Cardiac muscle cell (in vitro differentiated cells and primary cell): ENCODE results near the gene CFAP69. TPM values are rescaled to one million over a fixed set of nuclear protein-coding genes. Genes with fewer than 3 reads are reported as not detected.
"Not testable (repeated sequence)": the region's sequence is repeated elsewhere in the genome, so short reads cannot be mapped to it uniquely, and the experiment has no call there.

Experiments used
- DNase-seq, 2 donors: peaks; one replicate each; pipeline versions ENCODE4 v3.0.0 to v3.0.0-alpha.2; 2010 to 2017; ENCODE audit warnings: low read depth in 1 of 2, low spot score in 1 of 2
- H3K27ac ChIP-seq: fragments of 200-600 bp; sonication (generic); 2 replicates; pipeline ENCODE4 v1.5.1; 2016
- H3K27me3 ChIP-seq: fragments of 200-600 bp; sonication (generic); 2 replicates; pipeline ENCODE4 v1.6.0; 2016; ENCODE audit warnings: control low read depth
- H3K36me3 ChIP-seq: fragments of 200-600 bp; sonication (generic); 2 replicates; pipeline ENCODE4 v1.5.1; 2016; ENCODE audit warnings: control low read depth
- H3K4me1 ChIP-seq: fragments of 200-600 bp; sonication (generic); 2 replicates; pipeline ENCODE4 v1.8.1; 2017; ENCODE audit warnings: low read depth, mild to moderate bottlenecking, mixed run types
- H3K4me3 ChIP-seq: fragments of 200-600 bp; sonication (generic); 2 replicates; pipeline ENCODE4 v1.5.1; 2016; ENCODE audit warnings: mild to moderate bottlenecking
- H3K9me3 ChIP-seq: fragments of 200-600 bp; sonication (generic); 2 replicates; pipeline ENCODE4 v1.5.1; 2017; ENCODE audit warnings: low read depth, mild to moderate bottlenecking, control low read depth
- CTCF ChIP-seq: IDR thresholded peaks from 2 replicates; pipeline ENCODE4 v1.5.1; 2012; ENCODE audit warnings: low read depth, mild to moderate bottlenecking, low read length
- polyA plus RNA-seq: library from polyadenylated mRNA; unstranded; fragments of >200 nt; fragmentation: Nextera tagmentation; extraction: Ambion mirVana; gene quantifications from 2 replicates; pipeline ENCODE4 v1.2.1, GENCODE V29; 2016
- total RNA-seq: library from RNA; depleted of rRNA; stranded (reverse); fragments of >200 nt; gene quantifications from 2 replicates; pipeline ENCODE4 v1.2.3, GENCODE V29; 2016

Gene CFAP69
- total and polyA plus RNA-seq, 2 experiments from 2014 or later = 2.5 to 19.2 TPM

GRCh38 chr7:90248706-90249105, 3.7 kb downstream of the CFAP69 start:
- DNase-seq = no peak
- Histone ChIP-seq H3K27ac (no peak overlapping the region), H3K9me3 (no peaks in the 10 kb centered on the region), H3K36me3 (no peaks in the 10 kb centered on the region), H3K27me3 (no peaks in the 10 kb centered on the region), H3K4me1 (no peaks in the 10 kb centered on the region), H3K4me3 (no peak overlapping the region)
- TF ChIP-seq CTCF = no peak

- peak in 1 of 2 donors; percentile 90 for DNase-seq
- no peaks in the 10 kb centered on the region for H3K36me3 ChIP-seq
Observed at GRCh38 chr7:90250601-90251303, 5.8 kb downstream of the CFAP69 start.

GRCh38 chr7:90251304-90251635, 6.3 kb downstream of the CFAP69 start:
- TF ChIP-seq CTCF = no peak
- no peaks in the 10 kb centered on the region for H3K9me3 ChIP-seq
- H3K27me3 ChIP-seq = no peaks in the 10 kb centered on the region
- no peak overlapping the region for H3K27ac ChIP-seq
- H3K4me3 ChIP-seq = no peak overlapping the region
- no peaks in the 10 kb centered on the region for H3K36me3 ChIP-seq
- DNase-seq = no peak
- H3K4me1 ChIP-seq = no peaks in the 10 kb centered on the region

More at GRCh38 chr7:90250601-90251303, 5.8 kb downstream of the CFAP69 start:
- no peaks in the 10 kb centered on the region for H3K27me3 ChIP-seq
- H3K4me1 ChIP-seq = no peaks in the 10 kb centered on the region
- no peak overlapping the region for H3K4me3 ChIP-seq
- TF ChIP-seq CTCF = no peak
- no peak overlapping the region for H3K27ac ChIP-seq
- no peaks in the 10 kb centered on the region for H3K9me3 ChIP-seq

- H3K27me3 ChIP-seq, H3K4me1 ChIP-seq, H3K4me3 ChIP-seq, H3K36me3 ChIP-seq, H3K27ac ChIP-seq, H3K9me3 ChIP-seq, DNase-seq: not testable (repeated sequence)
Observed at GRCh38 chr7:90256011-90256410, 11.0 kb downstream of the CFAP69 start.

GRCh38 chr7:90256778-90257177, 11.8 kb downstream of the CFAP69 start:
- no peaks in the 10 kb centered on the region for H3K36me3 ChIP-seq
- no peak for DNase-seq
- no peaks in the 10 kb centered on the region for H3K27me3 ChIP-seq
- H3K4me1 ChIP-seq = no peaks in the 10 kb centered on the region
- no peak for TF ChIP-seq CTCF
- no peak overlapping the region for H3K4me3 ChIP-seq
- no peak overlapping the region for H3K27ac ChIP-seq
- no peaks in the 10 kb centered on the region for H3K9me3 ChIP-seq

- Histone ChIP-seq H3K4me1 (no peaks in the 10 kb centered on the region), H3K9me3 (no peaks in the 10 kb centered on the region)
- no peak for TF ChIP-seq CTCF
Observed at GRCh38 chr7:90261441-90261840, 16.5 kb downstream of the CFAP69 start.

More at GRCh38 chr7:90261441-90261840, 16.5 kb downstream of the CFAP69 start:
- Histone ChIP-seq H3K27me3 (no peaks in the 10 kb centered on the region), H3K4me3 (no peak overlapping the region), H3K36me3 (no peaks in the 10 kb centered on the region), H3K27ac (no peak overlapping the region)
- DNase-seq = no peak
